HG02852 (cell line): ENCODE results near the gene CLCN7.
"Not testable (repeated sequence)": the region's sequence is repeated elsewhere in the genome, so short reads cannot be mapped to it uniquely, and the experiment has no call there.

Source experiments
- ATAC-seq: cut with Tn5 transposase; IDR thresholded peaks from one replicate; pipeline ENCODE4 v1.9.1; 2021; ENCODE audit warnings: mild to moderate bottlenecking, moderate library complexity; ENCODE audit not compliant: unreplicated experiment

Gene CLCN7

GRCh38 chr16:1446296-1447080, 28.3 kb downstream of the CLCN7 start:
- no peak for ATAC-seq

DNA sequence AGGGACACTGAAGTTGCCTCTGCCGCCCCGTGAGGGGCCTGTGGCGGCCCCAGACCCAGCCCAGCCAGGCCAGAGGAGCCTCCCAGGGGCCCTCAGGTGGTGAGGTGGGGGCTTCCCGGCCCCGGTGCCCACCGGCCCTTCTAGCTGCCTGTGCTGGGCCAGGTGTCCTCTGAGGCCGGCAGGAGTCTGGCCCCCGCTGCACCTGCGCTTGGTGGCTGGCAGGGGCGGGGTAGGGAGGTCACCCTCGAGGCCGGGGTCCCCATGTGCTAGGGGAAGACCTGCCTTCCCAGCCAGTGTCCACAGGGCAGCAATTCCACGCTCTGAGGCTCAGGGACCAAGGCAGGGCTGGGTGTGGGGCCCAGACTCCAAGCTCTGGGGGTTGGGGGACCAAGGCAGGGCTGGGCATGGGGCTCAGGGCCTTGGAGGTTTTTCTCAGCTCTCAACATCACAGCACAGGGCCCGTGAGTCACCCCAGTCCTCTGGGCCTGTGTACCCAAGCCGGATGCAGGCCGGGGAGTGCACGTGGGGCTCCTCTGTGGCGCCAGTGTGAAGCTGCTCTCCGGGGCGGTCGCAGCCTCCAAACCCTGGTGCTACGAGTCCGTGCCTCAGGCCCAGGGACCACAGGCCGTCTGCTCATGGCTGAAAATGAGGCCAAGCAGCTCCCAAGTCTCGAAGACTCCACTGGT, 29.2 kb downstream of the CLCN7 start:
- no peak for ATAC-seq

- ATAC-seq, result no peak
These were observed 29.9 kb downstream of the CLCN7 start for GRCh38 chr16:1444730-1445517.

DNA sequence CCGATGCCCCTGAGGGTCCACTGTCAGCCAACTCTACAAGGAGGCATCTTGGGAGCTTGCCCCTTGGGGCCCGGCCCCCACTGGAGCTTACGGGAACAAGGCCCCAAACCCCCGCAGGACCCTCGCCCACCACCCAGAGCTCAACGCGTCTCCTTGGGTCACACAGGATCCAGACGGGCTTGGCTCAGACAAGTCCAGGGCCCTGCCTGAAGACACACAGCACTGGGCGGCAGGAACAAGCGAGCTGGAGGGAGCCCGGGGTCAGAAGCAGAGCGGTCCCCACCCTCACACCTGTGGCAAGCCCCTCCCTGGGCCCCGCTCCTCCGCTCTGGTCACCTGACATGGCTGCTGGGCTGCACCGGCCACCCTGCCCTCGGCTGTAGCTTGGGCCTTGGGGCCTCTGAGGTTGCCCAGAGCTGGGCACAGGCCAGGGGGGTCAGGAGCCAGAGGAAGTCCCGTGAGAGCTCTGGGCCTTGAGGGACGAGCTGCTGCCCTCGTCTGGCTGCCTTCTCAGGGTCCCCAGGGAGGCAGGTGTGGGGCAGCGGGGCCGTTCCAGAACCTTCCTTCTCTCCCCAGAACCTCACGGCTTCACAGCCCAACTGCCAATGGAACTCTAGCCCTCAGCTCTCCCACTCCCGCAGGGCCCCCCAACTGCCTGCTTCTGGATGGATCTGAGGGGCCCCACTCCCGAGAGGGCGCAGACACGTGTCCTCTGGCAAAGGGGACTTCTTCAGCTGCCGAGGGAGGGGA, 30.7 kb downstream of the CLCN7 start, which contains the start of gene CCDC154:
Gene CCDC154, minus strand, starts transcription at position 577 of the 750 bp plus-strand sequence. Its CDS starts 234 bp downstream, at position 343.
- ATAC-seq, result no peak

DNA sequence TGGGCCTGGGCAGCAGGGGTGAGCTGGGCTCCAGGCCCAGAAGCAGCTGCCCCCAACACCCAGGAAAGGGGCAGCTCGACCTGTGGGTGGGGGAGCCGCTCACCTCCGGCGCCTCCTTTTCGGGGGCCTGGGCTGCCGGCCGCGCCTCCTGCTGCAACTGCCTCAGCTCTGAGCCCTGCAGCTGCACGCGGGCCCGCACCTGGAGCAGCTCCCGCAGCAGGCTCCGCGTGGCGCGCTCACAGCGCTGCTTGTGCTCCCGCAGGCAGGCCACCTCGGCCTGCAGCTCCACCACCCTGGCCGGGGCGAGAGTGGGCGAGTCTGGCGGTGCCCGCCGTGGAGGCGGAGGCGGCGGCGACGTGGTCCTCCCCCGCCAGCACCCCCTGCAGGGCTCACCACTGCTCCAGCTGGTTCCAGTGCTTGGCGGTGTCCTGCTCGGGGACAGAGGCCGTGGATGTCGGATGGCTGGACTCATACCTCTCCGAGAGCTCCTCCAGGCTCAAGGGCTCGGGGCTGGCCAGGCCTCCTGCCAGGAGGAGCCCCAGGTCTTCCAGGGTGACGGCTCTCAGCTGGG, 31.3 kb downstream of the CLCN7 start:
- no peak for ATAC-seq

GRCh38 chr16:1442697-1443096, 32.1 kb downstream of the CLCN7 start:
- ATAC-seq, result no peak

DNA sequence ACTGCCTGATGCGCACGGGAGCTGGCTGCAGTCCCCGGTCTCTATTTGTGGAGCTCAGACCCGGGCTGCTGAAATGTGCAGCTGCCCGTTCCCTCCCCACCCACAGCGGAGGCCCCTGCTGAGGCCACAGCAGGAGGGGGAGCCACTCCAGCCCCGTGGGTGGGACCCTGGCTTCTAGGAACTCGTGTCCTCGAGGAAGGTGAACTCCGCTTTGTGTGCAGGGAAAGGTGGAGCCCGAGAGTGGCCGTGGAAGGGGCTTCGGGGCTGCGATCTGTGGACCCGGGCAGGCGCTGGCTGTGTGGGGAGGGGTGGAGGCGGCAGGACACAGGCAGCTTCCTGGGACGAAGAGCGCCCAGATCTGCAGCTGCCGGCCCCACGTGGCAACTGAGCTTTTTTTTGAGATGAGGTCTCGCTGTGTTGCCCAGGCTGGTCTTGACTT, 33.4 kb downstream of the CLCN7 start:
- no peak for ATAC-seq

GRCh38 chr16:1439699-1440074, 35.1 kb downstream of the CLCN7 start:
- ATAC-seq, result not testable (repeated sequence)

- no peak for ATAC-seq
These were observed 35.6 kb downstream of the CLCN7 start for GRCh38 chr16:1439058-1439698.

- ATAC-seq, result no peak
These were observed 36.4 kb downstream of the CLCN7 start for GRCh38 chr16:1438229-1439057.

DNA sequence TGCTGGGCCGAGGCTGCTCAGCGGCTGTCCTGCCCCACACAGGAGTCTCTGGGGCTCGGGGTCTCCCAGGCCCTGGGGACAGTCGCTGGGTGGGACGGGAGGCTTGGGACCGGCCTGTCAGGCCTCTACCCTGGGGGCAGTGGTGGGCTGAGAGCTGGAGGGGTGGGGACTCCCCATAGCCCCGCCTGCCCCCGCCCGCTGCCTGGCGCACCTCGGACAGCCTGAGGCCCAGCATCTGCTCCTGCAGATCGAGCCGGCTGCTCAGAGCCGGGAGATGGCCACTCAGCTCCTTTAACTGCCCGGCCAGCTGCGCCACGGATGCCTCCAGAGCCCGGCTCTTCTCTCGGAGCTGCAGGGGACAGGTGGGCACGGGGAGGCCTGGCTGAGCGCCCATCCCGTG, 37.2 kb downstream of the CLCN7 start:
- no peak for ATAC-seq

- no peak for ATAC-seq
These were observed 38.0 kb downstream of the CLCN7 start for GRCh38 chr16:1436731-1437355.

- no peak for ATAC-seq
These were observed 38.7 kb downstream of the CLCN7 start for GRCh38 chr16:1435921-1436697.

- no peak for ATAC-seq
These were observed 39.9 kb downstream of the CLCN7 start for GRCh38 chr16:1434644-1435592.

DNA sequence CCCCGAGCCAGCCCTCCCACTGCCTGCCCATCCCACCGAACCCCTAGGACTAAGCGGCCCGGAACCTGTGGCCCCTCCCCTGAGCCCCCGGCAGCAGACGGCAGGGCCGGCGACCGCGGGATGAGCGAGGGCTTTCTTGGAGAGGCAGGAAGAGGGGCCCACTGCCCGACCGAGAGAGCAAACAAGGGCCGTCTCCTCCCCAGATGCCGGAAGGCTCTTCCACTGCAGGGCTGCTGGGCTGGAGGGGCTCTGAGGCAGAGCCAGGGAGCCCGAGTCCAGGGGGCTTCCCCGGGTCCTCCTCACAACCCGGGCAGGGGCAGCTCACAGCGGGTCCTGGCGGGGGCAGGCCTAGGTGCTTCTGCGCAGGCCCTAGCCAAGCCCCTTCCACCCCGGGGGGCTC, 41.1 kb downstream of the CLCN7 start:
- no peak for ATAC-seq

DNA sequence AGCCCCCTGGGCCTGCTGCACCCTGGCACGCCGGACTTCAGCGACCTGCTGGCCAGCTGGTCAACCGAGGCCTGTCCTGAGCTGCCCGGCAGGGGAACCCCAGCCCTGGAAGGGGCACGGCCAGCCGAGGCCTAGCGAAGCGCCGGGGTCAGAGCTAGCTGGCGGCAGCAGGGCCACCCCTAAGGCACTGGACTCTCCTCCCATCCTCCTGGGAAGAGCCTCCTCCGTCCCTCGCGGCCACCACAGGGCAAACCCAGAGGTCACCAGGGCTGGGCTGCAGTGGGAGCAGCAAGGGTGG, 41.6 kb downstream of the CLCN7 start:
- no peak for ATAC-seq
